ENCODE measurements around the gene PHACTR1. TPM values are rescaled to one million over a fixed set of nuclear protein-coding genes. Genes with fewer than 3 reads are reported as not detected.

PHACTR1 gene
- total and polyA plus RNA-seq, 9 of the 15 experiments (the other 6 are each of a cell fraction or from before 2014, with no cell fraction given): 11.5 to 32.6 (median 22.0) TPM

- BruUV-seq (replicated peaks): TSS peak; percentile 13
- CTCF ChIA-PET (ENCODE audit: low intra/inter-chr PET ratio): interaction anchor here (0.5 kb wide), 1 partner anchor 294 kb away, joined by 3 read pairs; no protein-coding TSS in a partner anchor
- H3K9me1 ChIP-seq (ENCODE audit: control insufficient read depth, insufficient read depth, low read length): no peaks in the 10 kb centered on the region
- TF ChIP-seq THRB (CRISPR knock-in tag; conservative IDR thresholded peaks at IDR 0.05): 0 out of 2 replicates have a peak, but pooled peaks have one; percentile 25
- peak; percentile 73 for TF ChIP-seq CREB1 (IDR thresholded peaks at IDR 0.05)
- peak; percentile 18; the same call in 1 of the 2 replicates for TF ChIP-seq CREB1 (CRISPR knock-in tag; IDR thresholded peaks at IDR 0.05)
- no peak for TF ChIP-seq ZNF3 (CRISPR knock-in tag; IDR thresholded peaks at IDR 0.05)
- peak; percentile 43; the same call in 1 of the 2 replicates for TF ChIP-seq SOX6 (IDR thresholded peaks at IDR 0.05)
- 0 out of 2 replicates have a peak, but pooled peaks have one; percentile 30 for TF ChIP-seq ZNF79 (CRISPR knock-in tag; IDR thresholded peaks at IDR 0.05; ENCODE audit: low read depth)
- TF ChIP-seq ZNF280A (IDR thresholded peaks at IDR 0.05; ENCODE audit: low read depth, partially characterized antibody): no peak
- TF ChIP-seq ZNF239 (CRISPR knock-in tag; IDR thresholded peaks at IDR 0.05): no peak
Observed at GRCh38 chr6:13302751-13303667, 586.4 kb downstream of the PHACTR1 start.

More at GRCh38 chr6:13302751-13303667, 586.4 kb downstream of the PHACTR1 start:
- Histone ChIP-seq H3K4me3 (no peak overlapping the region), H3K4me2 (ENCODE audit: insufficient read depth, low read length) (peak overlapping the region; percentile 10), H3K9me3 (replicated peaks; ENCODE audit: control insufficient read depth, insufficient read depth, low read depth, low read length) (no peaks in the 10 kb centered on the region), H3K79me2 (ENCODE audit: control insufficient read depth, insufficient read depth, low read length) (no peaks in the 10 kb centered on the region), H3K36me3 (ENCODE audit: control insufficient read depth, insufficient read depth, low read length) (peaks cover 63% of the 10 kb centered on the region), H3K4me1 (replicated peaks in 1 of 2; ENCODE audit: control insufficient read depth in 2 of 2, insufficient read depth in 2 of 2, low read length in 2 of 2) (peaks cover 7 to 31% of the 10 kb centered on the region in 2 experiments; a peak in 4 of 5 replicates), H2AFZ (ENCODE audit: low read depth, low read length) (no peak overlapping the region; the same call in 1 of the 2 replicates), H3K9ac (ENCODE audit: insufficient read depth in 1 of 2, low read depth in 2 of 2, low read length in 2 of 2) (peak overlapping the region in 1 of 2 experiments; percentile 55; a peak in 2 of 4 replicates), H3K27ac (ENCODE audit: extremely low read depth, low read depth, low read length) (peak overlapping the region; percentile 64; the same call in 2 of the 3 replicates), H3K27me3 (ENCODE audit: control insufficient read depth in 2 of 2, insufficient read depth in 2 of 2, low read length in 2 of 2) (no peaks in the 10 kb centered on the region), H4K20me1 (replicated peaks; ENCODE audit: control insufficient read depth, insufficient read depth, low read length) (no peaks in the 10 kb centered on the region)
- 53% methylated on average over 17 of the region's 17 CpGs for WGBS (ENCODE audit: insufficient coverage, low coverage, missing lambda C conversion rate)
- intact Hi-C loops (cut with micrococcal nuclease): no loop called here
- in situ Hi-C loops (cut with MboI): no loop called here
- POLR2A ChIA-PET: interaction anchor here (0.6 to 2.3 kb wide), 5 partner anchors 13 to 244 kb away, joined by 3 to 7 read pairs (median 5); no protein-coding TSS in a partner anchor
- peak; percentile 46 to 80 (median 62) for DNase-seq (ENCODE audit: extremely low read depth in 1 of 4, low spot score in 3 of 4)
- peak; percentile 84 for FAIRE-seq
- ATAC-seq: peak; percentile 86
